Tibial artery (tissue), 4 donors: ENCODE measurements around the gene TMPRSS15.

Experiments used
- DNase-seq, 2 donors: peaks; one replicate each; pipeline ENCODE4 v3.0.0-alpha.2; 2019
- H3K27ac ChIP-seq, 2 donors: fragments of 200-600 bp; sonication (generic) in 1 of 2; 1 replicate in 1 of 2; 2 replicates in 1 of 2; pipeline ENCODE4 v1.5.1; 2018 to 2019; ENCODE audit warnings: mild to moderate bottlenecking in 1 of 2
- H3K27me3 ChIP-seq, 2 donors: fragments of 200-600 bp; sonication (generic) in 1 of 2; one replicate each; pipeline versions ENCODE4 v1.5.1 to v1.6.0; 2016 to 2019
- H3K36me3 ChIP-seq, 3 donors: fragments of 200-600 bp; sonication (generic) in 2 of 3; one replicate each; pipeline ENCODE4 v1.5.1; 2016 to 2019; ENCODE audit warnings: mild to moderate bottlenecking in 2 of 3
- H3K4me1 ChIP-seq, 4 donors: fragments of 200-600 bp; sonication (generic) in 2 of 4; 1 replicate in 3 of 4; 2 replicates in 1 of 4; pipeline ENCODE4 v1.5.1; 2016 to 2019
- H3K4me3 ChIP-seq, 2 donors: fragments of 200-600 bp; sonication (generic) in 1 of 2; 1 replicate in 1 of 2; 2 replicates in 1 of 2; pipeline ENCODE4 v1.5.1; 2018 to 2019; ENCODE audit warnings: mild to moderate bottlenecking in 2 of 2
- H3K9me3 ChIP-seq, 3 donors: fragments of 200-600 bp; sonication (generic) in 1 of 3; one replicate each; pipeline ENCODE4 v1.5.1; 2016 to 2019
- intact Hi-C: fragments of 100-400 bp; cut with DNase I; formaldehyde crosslinking; loops from one replicate; pipeline ENCODE4 v1.15.0; 2023; ENCODE audit warnings: low total_unique reads
- TF ChIP-seq, protein P1 (sequence below), 2 experiments: fragments of 200-600 bp in 1 of 2; fragments of 450-650 bp in 1 of 2; IDR thresholded peaks; one replicate each; pipeline ENCODE4 v1.5.1; 2017 to 2019; ENCODE audit warnings: antibody characterized with exemption in 2 of 2, mild to moderate bottlenecking in 1 of 2, moderate library complexity in 1 of 2

TMPRSS15 gene

GRCh38 chr21:18269856-18270255 is 133.7 kb downstream of the TMPRSS15 start:
- Histone ChIP-seq H3K36me3 (no peaks in the 10 kb centered on the region), H3K4me1 (no peaks in the 10 kb centered on the region), H3K27ac (no peak overlapping the region), H3K9me3 (no peaks in the 10 kb centered on the region), H3K27me3 (no peaks in the 10 kb centered on the region), H3K4me3 (no peak overlapping the region)
- no peak for DNase-seq
- TF ChIP-seq, protein P1, sequence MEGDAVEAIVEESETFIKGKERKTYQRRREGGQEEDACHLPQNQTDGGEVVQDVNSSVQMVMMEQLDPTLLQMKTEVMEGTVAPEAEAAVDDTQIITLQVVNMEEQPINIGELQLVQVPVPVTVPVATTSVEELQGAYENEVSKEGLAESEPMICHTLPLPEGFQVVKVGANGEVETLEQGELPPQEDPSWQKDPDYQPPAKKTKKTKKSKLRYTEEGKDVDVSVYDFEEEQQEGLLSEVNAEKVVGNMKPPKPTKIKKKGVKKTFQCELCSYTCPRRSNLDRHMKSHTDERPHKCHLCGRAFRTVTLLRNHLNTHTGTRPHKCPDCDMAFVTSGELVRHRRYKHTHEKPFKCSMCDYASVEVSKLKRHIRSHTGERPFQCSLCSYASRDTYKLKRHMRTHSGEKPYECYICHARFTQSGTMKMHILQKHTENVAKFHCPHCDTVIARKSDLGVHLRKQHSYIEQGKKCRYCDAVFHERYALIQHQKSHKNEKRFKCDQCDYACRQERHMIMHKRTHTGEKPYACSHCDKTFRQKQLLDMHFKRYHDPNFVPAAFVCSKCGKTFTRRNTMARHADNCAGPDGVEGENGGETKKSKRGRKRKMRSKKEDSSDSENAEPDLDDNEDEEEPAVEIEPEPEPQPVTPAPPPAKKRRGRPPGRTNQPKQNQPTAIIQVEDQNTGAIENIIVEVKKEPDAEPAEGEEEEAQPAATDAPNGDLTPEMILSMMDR (IDR thresholded peaks at IDR 0.05): no peak
- intact Hi-C loops: no loop called here

GRCh38 chr21:18268906-18269305 is 134.7 kb downstream of the TMPRSS15 start:
- Histone ChIP-seq H3K36me3 (no peaks in the 10 kb centered on the region), H3K4me1 (no peaks in the 10 kb centered on the region), H3K9me3 (no peaks in the 10 kb centered on the region), H3K4me3 (no peak overlapping the region), H3K27ac (no peak overlapping the region), H3K27me3 (no peaks in the 10 kb centered on the region)
- no peak for DNase-seq
- TF ChIP-seq, protein P1 (IDR thresholded peaks at IDR 0.05): no peak
- intact Hi-C loops: no loop called here

DNA sequence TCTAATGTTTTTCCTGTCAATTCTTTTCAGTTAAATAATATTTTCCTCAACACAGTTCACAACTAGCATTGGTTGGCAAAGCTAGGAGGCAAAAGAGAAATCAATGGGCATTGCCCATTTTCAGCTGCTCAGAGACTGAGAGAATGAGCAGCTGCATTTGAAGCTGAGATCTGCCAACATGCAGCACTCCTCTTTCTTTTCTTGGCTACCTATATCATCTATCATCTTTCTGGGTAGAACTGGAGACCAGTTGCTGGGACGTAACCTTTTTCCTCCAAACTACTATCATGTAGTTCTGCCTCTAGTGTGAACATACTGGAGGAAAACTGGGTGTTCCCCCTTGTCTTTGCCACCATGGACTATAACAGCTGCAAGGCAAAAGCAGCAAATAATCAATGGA is 136.1 kb downstream of the TMPRSS15 start:
- Histone ChIP-seq H3K27ac (no peak overlapping the region), H3K4me3 (no peak overlapping the region), H3K27me3 (no peaks in the 10 kb centered on the region), H3K36me3 (no peaks in the 10 kb centered on the region), H3K9me3 (no peaks in the 10 kb centered on the region), H3K4me1 (no peaks in the 10 kb centered on the region)
- TF ChIP-seq, protein P1 (IDR thresholded peaks at IDR 0.05): no peak
- intact Hi-C loops: no loop called here
- DNase-seq: no peak

DNA sequence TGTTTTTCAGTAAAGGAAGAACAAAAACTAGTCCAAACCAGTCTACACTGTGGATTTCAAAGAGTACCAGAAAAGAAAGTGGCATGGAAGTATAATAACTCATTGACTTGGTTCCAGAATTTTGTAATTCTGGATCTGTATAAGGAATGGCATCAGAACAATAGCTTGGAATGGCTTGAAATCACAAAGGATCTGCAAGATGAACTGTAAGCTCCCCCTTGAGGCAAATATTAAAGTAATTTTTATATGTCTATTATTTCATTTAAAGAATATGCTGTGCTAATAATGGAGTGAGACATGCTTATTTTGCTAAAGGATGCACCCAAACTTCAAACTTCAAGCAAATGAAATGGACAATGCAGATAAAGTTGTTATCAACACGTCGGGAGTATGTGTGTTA is 137.6 kb downstream of the TMPRSS15 start:
- Histone ChIP-seq H3K27ac (no peak overlapping the region), H3K4me1 (no peaks in the 10 kb centered on the region), H3K9me3 (no peaks in the 10 kb centered on the region), H3K4me3 (no peak overlapping the region), H3K36me3 (no peaks in the 10 kb centered on the region), H3K27me3 (no peaks in the 10 kb centered on the region)
- intact Hi-C loops: no loop called here
- no peak for DNase-seq
- TF ChIP-seq, protein P1 (IDR thresholded peaks at IDR 0.05): no peak

DNA sequence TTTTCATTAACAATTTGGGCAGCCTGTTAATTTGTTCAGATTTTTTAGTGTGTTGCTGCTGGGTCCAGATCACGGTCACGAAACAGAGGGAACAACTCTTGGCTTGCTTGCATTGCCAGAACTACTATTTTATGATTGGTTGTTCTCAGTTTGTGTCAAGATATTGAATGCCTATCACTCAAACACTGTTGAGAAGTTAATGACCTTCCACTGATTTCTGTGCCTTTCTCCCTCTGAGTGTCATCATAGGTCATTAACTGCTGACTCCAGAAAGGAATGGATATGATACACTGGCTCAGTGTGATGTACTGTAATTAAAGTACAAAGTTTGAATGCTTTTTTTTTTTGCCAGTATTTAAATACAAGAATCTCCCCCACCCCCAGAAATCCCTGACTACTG is 149.8 kb downstream of the TMPRSS15 start:
- no peak for DNase-seq
- intact Hi-C loops: no loop called here

More for the DNA sequence above, 149.8 kb downstream of the TMPRSS15 start:
- no peak overlapping the region for H3K27ac ChIP-seq
- H3K9me3 ChIP-seq: no peaks in the 10 kb centered on the region
- peaks cover 0 to 7% (median 0%) of the 10 kb centered on the region in 4 donors for H3K4me1 ChIP-seq
- H3K27me3 ChIP-seq: no peaks in the 10 kb centered on the region
- TF ChIP-seq, protein P1 (IDR thresholded peaks at IDR 0.05): no peak
- no peak overlapping the region for H3K4me3 ChIP-seq
- no peaks in the 10 kb centered on the region for H3K36me3 ChIP-seq
